ENCODE measurements around the gene HAPLN2.

HAPLN2 gene

GRCh38 chr1:156662800-156663055 lies 43.5 kb downstream of the HAPLN2 start:
- no peaks in the 10 kb centered on the region for H3K36me3 ChIP-seq
- no peaks in the 10 kb centered on the region for H3K9me3 ChIP-seq (ENCODE audit: severe bottlenecking)

DNA sequence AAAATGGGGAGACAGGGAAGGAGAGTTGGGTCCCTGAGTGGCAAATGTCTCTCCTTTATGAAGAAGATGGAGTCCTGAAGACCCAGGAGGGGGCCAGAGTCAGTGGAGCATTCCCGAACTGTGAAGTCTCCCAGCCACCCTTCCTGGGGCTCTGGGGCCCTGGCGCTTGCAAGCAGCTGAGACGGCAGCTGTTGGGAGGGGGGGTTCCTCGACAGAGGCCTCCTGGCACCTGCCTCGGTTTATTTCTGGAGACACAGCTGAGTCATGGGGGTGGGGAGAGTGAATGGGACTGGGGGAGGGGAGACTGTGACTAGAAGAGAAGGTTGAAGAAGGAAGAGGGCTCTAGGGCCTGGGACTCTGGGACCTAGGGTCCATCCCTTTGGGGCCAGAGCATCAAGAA lies 44.0 kb downstream of the HAPLN2 start:
- peak; percentile 94 for DNase-seq
- TF ChIP-seq CTCF (IDR thresholded peaks at IDR 0.05; ENCODE audit: low read depth, low read length) = no peak
- Histone ChIP-seq H3K27ac (peak overlapping the region; percentile 97), H3K4me3 (ENCODE audit: low read depth, low read length) (no peak overlapping the region), H3K27me3 (ENCODE audit: insufficient read depth, low read depth, severe bottlenecking) (no peaks in the 10 kb centered on the region), H3K36me3 (no peaks in the 10 kb centered on the region), H3K9me3 (ENCODE audit: severe bottlenecking) (no peaks in the 10 kb centered on the region)

More at GRCh38 chr1:156662800-156663055, 43.5 kb downstream of the HAPLN2 start:
- peak overlapping the region; percentile 97 for H3K27ac ChIP-seq
- TF ChIP-seq CTCF (IDR thresholded peaks at IDR 0.05; ENCODE audit: low read depth, low read length) = no peak
- H3K4me3 ChIP-seq (ENCODE audit: low read depth, low read length) = no peak overlapping the region
- no peaks in the 10 kb centered on the region for H3K27me3 ChIP-seq (ENCODE audit: insufficient read depth, low read depth, severe bottlenecking)
- no peak for DNase-seq

GRCh38 chr1:156664046-156664766 lies 45.0 kb downstream of the HAPLN2 start:
- H3K27me3 ChIP-seq (ENCODE audit: insufficient read depth, low read depth, severe bottlenecking) = no peaks in the 10 kb centered on the region
- no peaks in the 10 kb centered on the region for H3K9me3 ChIP-seq (ENCODE audit: severe bottlenecking)
- H3K27ac ChIP-seq = peak overlapping the region; percentile 97
- no peak for DNase-seq
- TF ChIP-seq CTCF (IDR thresholded peaks at IDR 0.05; ENCODE audit: low read depth, low read length) = no peak
- H3K36me3 ChIP-seq = no peaks in the 10 kb centered on the region
- H3K4me3 ChIP-seq (ENCODE audit: low read depth, low read length) = no peak overlapping the region

DNA sequence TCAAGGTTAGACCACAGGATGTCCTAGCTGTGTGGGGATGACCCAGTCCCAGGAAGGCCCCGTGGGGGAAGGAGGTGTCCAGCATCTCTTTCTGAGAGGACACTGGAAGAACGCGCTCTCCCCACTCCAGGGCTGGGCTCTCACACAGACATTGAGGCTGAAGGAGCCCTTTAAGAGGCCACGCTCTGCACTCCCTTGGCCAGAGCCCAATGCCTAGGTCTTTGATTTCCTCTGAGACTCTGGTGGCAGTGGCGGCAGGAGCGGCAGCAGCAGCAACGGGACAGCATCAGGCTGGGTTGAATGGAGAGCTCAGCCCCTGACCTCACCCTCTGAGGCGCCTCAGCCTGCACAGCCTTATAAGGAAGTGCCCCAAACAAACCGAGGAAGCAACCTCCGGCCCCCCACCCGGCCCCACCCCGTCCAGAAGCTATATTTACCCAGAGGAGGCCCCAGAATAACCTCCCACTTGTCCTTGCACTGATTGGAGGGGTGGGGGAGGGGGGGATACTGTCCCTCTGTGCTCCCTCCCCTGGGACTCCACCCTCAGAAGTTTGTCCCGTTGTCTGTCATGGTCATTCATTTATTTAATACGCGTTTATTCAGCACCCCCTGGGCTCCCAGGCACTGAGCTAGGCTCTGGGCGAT lies 45.7 kb downstream of the HAPLN2 start:
- H3K36me3 ChIP-seq = no peaks in the 10 kb centered on the region
- peak; percentile 64 for DNase-seq
- TF ChIP-seq CTCF (IDR thresholded peaks at IDR 0.05; ENCODE audit: low read depth, low read length) = no peak
- no peaks in the 10 kb centered on the region for H3K27me3 ChIP-seq (ENCODE audit: insufficient read depth, low read depth, severe bottlenecking)
- no peaks in the 10 kb centered on the region for H3K9me3 ChIP-seq (ENCODE audit: severe bottlenecking)
- H3K4me3 ChIP-seq (ENCODE audit: low read depth, low read length) = no peak overlapping the region
- peak overlapping the region; percentile 97 for H3K27ac ChIP-seq

DNA sequence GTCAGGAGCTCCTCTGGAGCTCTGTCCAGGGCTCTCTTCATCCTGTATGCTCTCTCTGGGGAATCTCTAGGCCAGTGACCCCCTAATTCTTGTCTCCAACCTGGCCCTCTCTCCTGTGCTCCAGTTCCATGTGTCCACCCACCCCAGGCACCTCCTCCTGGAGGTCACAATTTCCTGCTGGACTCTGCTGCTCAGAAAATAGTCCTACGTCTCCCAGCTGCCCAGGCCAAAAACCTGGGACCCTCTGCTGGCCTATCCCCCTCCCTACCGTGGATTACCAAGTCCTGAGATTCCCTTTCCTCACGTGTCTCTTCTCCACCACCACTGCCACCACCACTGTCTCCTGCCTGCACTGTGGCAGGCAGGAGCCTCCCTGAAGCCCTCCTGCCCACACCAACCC lies 46.3 kb downstream of the HAPLN2 start:
- peak overlapping the region; percentile 97 for H3K27ac ChIP-seq
- no peak for TF ChIP-seq CTCF (IDR thresholded peaks at IDR 0.05; ENCODE audit: low read depth, low read length)
- no peak for DNase-seq
- H3K36me3 ChIP-seq = no peaks in the 10 kb centered on the region
- no peak overlapping the region for H3K4me3 ChIP-seq (ENCODE audit: low read depth, low read length)
- H3K27me3 ChIP-seq (ENCODE audit: insufficient read depth, low read depth, severe bottlenecking) = no peaks in the 10 kb centered on the region
- no peaks in the 10 kb centered on the region for H3K9me3 ChIP-seq (ENCODE audit: severe bottlenecking)

Data from WERI-Rb-1 (cell line).